NT2/D1 (cell line): ENCODE measurements around the gene MAGI2.

Experiments used
- YY1 ChIP-seq: IDR thresholded peaks from 2 replicates; pipeline ENCODE4 v1.6.1; 2011; ENCODE audit not compliant: insufficient read length, insufficient read depth
- ZNF274 ChIP-seq: IDR thresholded peaks from 2 replicates; pipeline ENCODE4 v1.6.1; 2011; ENCODE audit warnings: mild to moderate bottlenecking, low read depth, low read length

DNA sequence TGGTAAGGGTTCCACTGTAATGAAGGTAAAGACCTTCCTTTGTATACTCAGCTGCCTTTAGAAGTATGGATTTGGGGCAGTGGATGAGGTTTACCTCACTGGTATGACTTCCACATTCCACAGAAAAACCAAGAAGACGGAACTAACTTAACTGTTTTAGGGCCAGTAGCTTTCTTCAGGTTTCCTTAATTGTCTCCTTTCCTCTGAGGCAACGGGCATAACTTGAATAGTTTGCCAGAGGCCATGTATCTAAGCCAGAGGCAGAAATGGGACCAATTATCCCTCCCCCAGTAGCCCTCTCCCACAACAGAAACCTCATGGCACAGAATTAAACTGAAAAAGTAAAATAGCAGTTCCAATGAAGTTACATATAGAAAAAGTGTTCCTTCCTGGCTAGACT is 1373.2 kb downstream of the MAGI2 start:
- TF ChIP-seq YY1 (no peak), ZNF274 (no peak)
